ENCODE results near the gene COMMD1.
"Not testable (repeated sequence)": the region's sequence is repeated elsewhere in the genome, so short reads cannot be mapped to it uniquely, and the experiment has no call there.

The COMMD1 gene

GRCh38 chr2:62147610-62148301 lies 242.3 kb downstream of the COMMD1 start:
- TF ChIP-seq CTCF (conservative IDR thresholded peaks at IDR 0.05), result no peak
- H3K27ac ChIP-seq, result no peak overlapping the region

GRCh38 chr2:62149708-62150107 lies 244.2 kb downstream of the COMMD1 start:
- no peak for TF ChIP-seq CTCF (conservative IDR thresholded peaks at IDR 0.05)
- H3K27ac ChIP-seq, result no peak overlapping the region

- no peak overlapping the region for H3K27ac ChIP-seq
- TF ChIP-seq CTCF (conservative IDR thresholded peaks at IDR 0.05), result no peak
Measured at GRCh38 chr2:62150597-62151305, 245.3 kb downstream of the COMMD1 start.

- no peak overlapping the region for H3K27ac ChIP-seq
Measured at GRCh38 chr2:62151306-62151638, 245.8 kb downstream of the COMMD1 start.

GRCh38 chr2:62152000-62152399 lies 246.5 kb downstream of the COMMD1 start:
- no peak for TF ChIP-seq CTCF (conservative IDR thresholded peaks at IDR 0.05)
- no peak overlapping the region for H3K27ac ChIP-seq

More at GRCh38 chr2:62151306-62151638, 245.8 kb downstream of the COMMD1 start:
- TF ChIP-seq CTCF (conservative IDR thresholded peaks at IDR 0.05), result no peak

- no peak overlapping the region for H3K27ac ChIP-seq
- no peak for TF ChIP-seq CTCF (conservative IDR thresholded peaks at IDR 0.05)
Measured at GRCh38 chr2:62156861-62157496, 251.5 kb downstream of the COMMD1 start.

GRCh38 chr2:62158444-62159121 lies 253.1 kb downstream of the COMMD1 start:
- H3K27ac ChIP-seq, result no peak overlapping the region
- TF ChIP-seq CTCF (conservative IDR thresholded peaks at IDR 0.05), result no peak

GRCh38 chr2:62160691-62161090 lies 255.2 kb downstream of the COMMD1 start:
- H3K27ac ChIP-seq, result not testable (repeated sequence)
